Measurements from ENCODE around the gene CA7.
"Not testable (repeated sequence)": the region's sequence is repeated elsewhere in the genome, so short reads cannot be mapped to it uniquely, and the experiment has no call there.

Gene CA7

GRCh38 chr16:66851166-66851964, 7.2 kb downstream of the CA7 start:
- H3K4me3 Mint-ChIP-seq = no peak overlapping the region
- H3K9me3 Mint-ChIP-seq = no peaks in the 10 kb centered on the region
- H3K27me3 Mint-ChIP-seq (ENCODE audit: low read depth) = peaks cover 1% of the 10 kb centered on the region
- no peak overlapping the region for H3K27ac Mint-ChIP-seq
- DNase-seq (ENCODE audit: low spot score) = no peak
- no peaks in the 10 kb centered on the region for H3K36me3 Mint-ChIP-seq (ENCODE audit: low read depth)
- peaks cover 14% of the 10 kb centered on the region for H3K4me1 Mint-ChIP-seq (ENCODE audit: low read depth)

GRCh38 chr16:66853261-66854139, 9.3 kb downstream of the CA7 start:
- no peaks in the 10 kb centered on the region for H3K36me3 Mint-ChIP-seq (ENCODE audit: low read depth)
- no peak for DNase-seq (ENCODE audit: low spot score)
- H3K4me1 Mint-ChIP-seq (ENCODE audit: low read depth) = peaks cover under 1% of the 10 kb centered on the region
- H3K27ac Mint-ChIP-seq = no peak overlapping the region
- no peak overlapping the region for H3K4me3 Mint-ChIP-seq
- no peaks in the 10 kb centered on the region for H3K27me3 Mint-ChIP-seq (ENCODE audit: low read depth)
- H3K9me3 Mint-ChIP-seq = no peaks in the 10 kb centered on the region

GRCh38 chr16:66856184-66856730, 12.0 kb downstream of the CA7 start:
- no peaks in the 10 kb centered on the region for H3K36me3 Mint-ChIP-seq (ENCODE audit: low read depth)
- no peak overlapping the region for H3K27ac Mint-ChIP-seq
- H3K9me3 Mint-ChIP-seq = no peaks in the 10 kb centered on the region
- no peak overlapping the region for H3K4me3 Mint-ChIP-seq
- DNase-seq (ENCODE audit: low spot score) = no peak
- H3K27me3 Mint-ChIP-seq (ENCODE audit: low read depth) = no peaks in the 10 kb centered on the region
- H3K4me1 Mint-ChIP-seq (ENCODE audit: low read depth) = no peaks in the 10 kb centered on the region

GRCh38 chr16:66856801-66857200, 12.6 kb downstream of the CA7 start:
- Mint-ChIP-seq H3K9me3 (no peaks in the 10 kb centered on the region), H3K27ac (no peak overlapping the region), H3K36me3 (ENCODE audit: low read depth) (no peaks in the 10 kb centered on the region), H3K27me3 (ENCODE audit: low read depth) (no peaks in the 10 kb centered on the region), H3K4me3 (no peak overlapping the region), H3K4me1 (ENCODE audit: low read depth) (no peaks in the 10 kb centered on the region)
- no peak for DNase-seq (ENCODE audit: low spot score)

GRCh38 chr16:66857437-66857836, 13.2 kb downstream of the CA7 start:
- Mint-ChIP-seq H3K36me3 (ENCODE audit: low read depth) (no peaks in the 10 kb centered on the region), H3K27me3 (ENCODE audit: low read depth) (no peaks in the 10 kb centered on the region), H3K4me1 (ENCODE audit: low read depth) (no peaks in the 10 kb centered on the region), H3K9me3 (no peaks in the 10 kb centered on the region), H3K4me3 (no peak overlapping the region), H3K27ac (no peak overlapping the region)
- no peak for DNase-seq (ENCODE audit: low spot score)

- DNase-seq (ENCODE audit: low spot score) = no peak
- Mint-ChIP-seq H3K4me1 (ENCODE audit: low read depth) (no peaks in the 10 kb centered on the region), H3K36me3 (ENCODE audit: low read depth) (no peaks in the 10 kb centered on the region), H3K27me3 (ENCODE audit: low read depth) (no peaks in the 10 kb centered on the region), H3K9me3 (no peaks in the 10 kb centered on the region), H3K4me3 (no peak overlapping the region), H3K27ac (no peak overlapping the region)
These were observed 14.7 kb downstream of the CA7 start for GRCh38 chr16:66858740-66859396.

GRCh38 chr16:66859397-66860068, 15.3 kb downstream of the CA7 start:
- no peaks in the 10 kb centered on the region for H3K36me3 Mint-ChIP-seq (ENCODE audit: low read depth)
- H3K4me3 Mint-ChIP-seq = no peak overlapping the region
- no peak for DNase-seq (ENCODE audit: low spot score)
- no peaks in the 10 kb centered on the region for H3K9me3 Mint-ChIP-seq
- H3K27ac Mint-ChIP-seq = no peak overlapping the region
- no peaks in the 10 kb centered on the region for H3K4me1 Mint-ChIP-seq (ENCODE audit: low read depth)
- H3K27me3 Mint-ChIP-seq (ENCODE audit: low read depth) = no peaks in the 10 kb centered on the region

GRCh38 chr16:66862023-66862520, 17.9 kb downstream of the CA7 start:
- H3K36me3 Mint-ChIP-seq (ENCODE audit: low read depth) = no peaks in the 10 kb centered on the region
- H3K27ac Mint-ChIP-seq = no peak overlapping the region
- no peak overlapping the region for H3K4me3 Mint-ChIP-seq
- H3K4me1 Mint-ChIP-seq (ENCODE audit: low read depth) = no peaks in the 10 kb centered on the region
- H3K27me3 Mint-ChIP-seq (ENCODE audit: low read depth) = no peaks in the 10 kb centered on the region
- no peaks in the 10 kb centered on the region for H3K9me3 Mint-ChIP-seq
- DNase-seq (ENCODE audit: low spot score) = no peak

- no peaks in the 10 kb centered on the region for H3K36me3 Mint-ChIP-seq (ENCODE audit: low read depth)
- no peaks in the 10 kb centered on the region for H3K27me3 Mint-ChIP-seq (ENCODE audit: low read depth)
- no peak overlapping the region for H3K4me3 Mint-ChIP-seq
- H3K4me1 Mint-ChIP-seq (ENCODE audit: low read depth) = no peaks in the 10 kb centered on the region
- H3K9me3 Mint-ChIP-seq = no peaks in the 10 kb centered on the region
- no peak for DNase-seq (ENCODE audit: low spot score)
- H3K27ac Mint-ChIP-seq = no peak overlapping the region
These were observed 19.5 kb downstream of the CA7 start for GRCh38 chr16:66863707-66864106.

- Mint-ChIP-seq H3K4me1 (ENCODE audit: low read depth) (peaks cover 17% of the 10 kb centered on the region), H3K27ac (no peak overlapping the region), H3K9me3 (no peaks in the 10 kb centered on the region), H3K4me3 (no peak overlapping the region), H3K27me3 (ENCODE audit: low read depth) (no peaks in the 10 kb centered on the region), H3K36me3 (ENCODE audit: low read depth) (no peaks in the 10 kb centered on the region)
- DNase-seq (ENCODE audit: low spot score) = no peak
These were observed 25.2 kb downstream of the CA7 start for GRCh38 chr16:66869424-66869823.

- not testable (repeated sequence) for DNase-seq (ENCODE audit: low spot score); H3K27me3 Mint-ChIP-seq (ENCODE audit: low read depth); H3K36me3 Mint-ChIP-seq (ENCODE audit: low read depth); H3K9me3 Mint-ChIP-seq
- Mint-ChIP-seq H3K4me1 (ENCODE audit: low read depth) (peaks cover 30% of the 10 kb centered on the region), H3K4me3 (peak overlapping the region; percentile 6), H3K27ac (peak overlapping the region; percentile 41)
These were observed 27.1 kb downstream of the CA7 start for GRCh38 chr16:66871363-66871762.

GRCh38 chr16:66871840-66872239, 27.6 kb downstream of the CA7 start:
- H3K4me3 Mint-ChIP-seq = no peak overlapping the region

GRCh38 chr16:66872559-66872942, 28.3 kb downstream of the CA7 start:
- Mint-ChIP-seq H3K36me3 (ENCODE audit: low read depth) (no peaks in the 10 kb centered on the region), H3K4me1 (ENCODE audit: low read depth) (peaks cover 30% of the 10 kb centered on the region), H3K9me3 (peaks cover 5% of the 10 kb centered on the region)

More at GRCh38 chr16:66871840-66872239, 27.6 kb downstream of the CA7 start:
- no peaks in the 10 kb centered on the region for H3K36me3 Mint-ChIP-seq (ENCODE audit: low read depth)
- H3K4me1 Mint-ChIP-seq (ENCODE audit: low read depth) = peaks cover 30% of the 10 kb centered on the region
- no peak for DNase-seq (ENCODE audit: low spot score)
- peaks cover 5% of the 10 kb centered on the region for H3K9me3 Mint-ChIP-seq
- H3K27me3 Mint-ChIP-seq (ENCODE audit: low read depth) = no peaks in the 10 kb centered on the region
- H3K27ac Mint-ChIP-seq = no peak overlapping the region

More at GRCh38 chr16:66872559-66872942, 28.3 kb downstream of the CA7 start:
- Mint-ChIP-seq H3K27me3 (ENCODE audit: low read depth) (no peaks in the 10 kb centered on the region), H3K27ac (peak overlapping the region; percentile 90), H3K4me3 (peak overlapping the region; percentile 87)
- no peak for DNase-seq (ENCODE audit: low spot score)

Data from T-helper 2 cell treated with Interferon-gamma antibody and Interleukin-4, amounts not matched to agents 5 μg/mL and 100 μg/mL, for 36 hours (primary cell).